Activated CD8-positive, alpha-beta memory T cell treated with anti-CD3 and anti-CD28 coated beads, Interleukin-2, amount 50 U/mL, for 4 hours (primary cell): ENCODE results near the gene UAP1L1.

Experiments used
- DNase-seq: peaks from one replicate; pipeline ENCODE4 v3.0.0-alpha.2; 2020

Gene UAP1L1

GRCh38 chr9:137077758-137078693 lies 709 bp downstream of the UAP1L1 start:
- DNase-seq = peak; percentile 43

GRCh38 chr9:137078701-137079400 lies 1.5 kb downstream of the UAP1L1 start:
- no peak for DNase-seq

GRCh38 chr9:137079401-137079787 lies 2.1 kb downstream of the UAP1L1 start:
- DNase-seq = no peak

- DNase-seq = no peak
These were observed 3.2 kb downstream of the UAP1L1 start for GRCh38 chr9:137080260-137081122.

- no peak for DNase-seq
These were observed 5.1 kb downstream of the UAP1L1 start for GRCh38 chr9:137082222-137082924.

- DNase-seq = no peak
These were observed 5.6 kb downstream of the UAP1L1 start for GRCh38 chr9:137082925-137083290.

- DNase-seq = no peak
These were observed 6.2 kb downstream of the UAP1L1 start for GRCh38 chr9:137083394-137084004.

GRCh38 chr9:137084526-137084925 lies 7.2 kb downstream of the UAP1L1 start:
- no peak for DNase-seq

- peak; percentile 33 for DNase-seq
These were observed 8.7 kb downstream of the UAP1L1 start for GRCh38 chr9:137085920-137086530.

- DNase-seq = peak; percentile 100
These were observed 9.5 kb downstream of the UAP1L1 start, which contains the start of gene MAN1B1 for GRCh38 chr9:137086531-137087408. MAN1B1 (plus strand) TSS chr9:137086985; CDS start chr9:137087000, 15 bp downstream.

- DNase-seq = no peak
These were observed 10.2 kb downstream of the UAP1L1 start for GRCh38 chr9:137087409-137087925.

GRCh38 chr9:137088121-137088520 lies 10.8 kb downstream of the UAP1L1 start:
- DNase-seq = no peak

- no peak for DNase-seq
These were observed 12.1 kb downstream of the UAP1L1 start for GRCh38 chr9:137089232-137089947.

- DNase-seq = peak; percentile 84
These were observed 18.6 kb downstream of the UAP1L1 start for GRCh38 chr9:137095664-137096517.

GRCh38 chr9:137096785-137097546 lies 19.6 kb downstream of the UAP1L1 start:
- no peak for DNase-seq

- DNase-seq = no peak
These were observed 20.6 kb downstream of the UAP1L1 start for GRCh38 chr9:137097761-137098462.

- DNase-seq = no peak
These were observed 21.9 kb downstream of the UAP1L1 start for GRCh38 chr9:137099231-137099630.
